MM.1S (cell line): ENCODE results near the gene GRXCR2.

Experiments used
- DNase-seq: peaks from one replicate; pipeline ENCODE4 v3.0.0-alpha.2; 2015
- H2AFZ ChIP-seq: fragments of 300-600 bp; sonication (generic); 2 replicates; pipeline ENCODE4 v1.6.0; 2016; ENCODE audit warnings: antibody characterized with exemption, low read length
- H3F3A ChIP-seq: fragments of 300-600 bp; sonication (generic); 2 replicates; pipeline ENCODE4 v1.6.1; 2016; ENCODE audit warnings: mild to moderate bottlenecking, antibody characterized with exemption, low read length, moderate library complexity, mixed read lengths; ENCODE audit not compliant: insufficient read depth
- H3K27ac ChIP-seq: fragments of 300-600 bp; sonication (generic); 2 replicates; pipeline ENCODE4 v1.5.1; 2016; ENCODE audit warnings: mild to moderate bottlenecking, low read length
- H3K27me3 ChIP-seq: fragments of 300-600 bp; sonication (generic); replicated peaks from 2 replicates; pipeline ENCODE4 v1.6.0; 2016; ENCODE audit warnings: low read length; ENCODE audit not compliant: insufficient read depth
- H3K36me3 ChIP-seq: fragments of 300-600 bp; sonication (generic); replicated peaks from 2 replicates; pipeline ENCODE4 v1.6.1; 2016; ENCODE audit warnings: mild to moderate bottlenecking, low read length, mixed read lengths; ENCODE audit not compliant: insufficient read depth
- H3K4me1 ChIP-seq: fragments of 300-600 bp; sonication (generic); 2 replicates; pipeline ENCODE4 v1.6.1; 2016; ENCODE audit warnings: low read length, mixed read lengths
- H3K4me2 ChIP-seq: fragments of 300-600 bp; sonication (generic); 2 replicates; pipeline ENCODE4 v1.6.0; 2016; ENCODE audit warnings: low read depth, low read length
- H3K4me3 ChIP-seq: fragments of 300-600 bp; sonication (generic); 2 replicates; pipeline ENCODE4 v1.5.1; 2016; ENCODE audit warnings: low read length, mixed read lengths
- H3K79me2 ChIP-seq: fragments of 300-600 bp; sonication (generic); 2 replicates; pipeline ENCODE4 v1.6.1; 2016; ENCODE audit warnings: mixed run types, low read length, mixed read lengths
- H3K9ac ChIP-seq: fragments of 300-600 bp; sonication (generic); 2 replicates; pipeline ENCODE4 v1.6.1; 2016; ENCODE audit warnings: low read length, mixed read lengths
- H3K9me2 ChIP-seq: fragments of 300-600 bp; sonication (generic); replicated peaks from 2 replicates; pipeline ENCODE4 v1.6.1; 2016; ENCODE audit warnings: mild to moderate bottlenecking, low read length, mixed read lengths; ENCODE audit not compliant: insufficient read depth
- H3K9me3 ChIP-seq: fragments of 300-600 bp; sonication (generic); replicated peaks from 2 replicates; pipeline ENCODE4 v1.6.1; 2016; ENCODE audit warnings: mild to moderate bottlenecking, low read length, mixed read lengths; ENCODE audit not compliant: insufficient read depth
- H4K20me1 ChIP-seq: fragments of 300-600 bp; sonication (generic); 2 replicates; pipeline ENCODE4 v1.6.1; 2016; ENCODE audit warnings: mild to moderate bottlenecking, low read length, moderate library complexity, mixed read lengths; ENCODE audit not compliant: insufficient read depth
- EZH2 ChIP-seq: fragments of 300-600 bp; sonication (generic); optimal IDR thresholded peaks from 2 replicates; pipeline ENCODE3; 2017; ENCODE audit warnings: low read depth, mild to moderate bottlenecking, antibody characterized with exemption, low read length, mixed read lengths
- EZH2phosphoT487 ChIP-seq: fragments of 300-600 bp; sonication (generic); IDR thresholded peaks from 2 replicates; pipeline ENCODE4 v1.6.1; 2018; ENCODE audit warnings: antibody characterized with exemption, low read length
- TF ChIP-seq, protein P1 (sequence below): fragments of 300-600 bp; sonication (generic); IDR thresholded peaks from 2 replicates; pipeline ENCODE4 v1.5.1; 2016; ENCODE audit warnings: antibody characterized with exemption, low read length, mixed read lengths

The GRXCR2 gene

DNA sequence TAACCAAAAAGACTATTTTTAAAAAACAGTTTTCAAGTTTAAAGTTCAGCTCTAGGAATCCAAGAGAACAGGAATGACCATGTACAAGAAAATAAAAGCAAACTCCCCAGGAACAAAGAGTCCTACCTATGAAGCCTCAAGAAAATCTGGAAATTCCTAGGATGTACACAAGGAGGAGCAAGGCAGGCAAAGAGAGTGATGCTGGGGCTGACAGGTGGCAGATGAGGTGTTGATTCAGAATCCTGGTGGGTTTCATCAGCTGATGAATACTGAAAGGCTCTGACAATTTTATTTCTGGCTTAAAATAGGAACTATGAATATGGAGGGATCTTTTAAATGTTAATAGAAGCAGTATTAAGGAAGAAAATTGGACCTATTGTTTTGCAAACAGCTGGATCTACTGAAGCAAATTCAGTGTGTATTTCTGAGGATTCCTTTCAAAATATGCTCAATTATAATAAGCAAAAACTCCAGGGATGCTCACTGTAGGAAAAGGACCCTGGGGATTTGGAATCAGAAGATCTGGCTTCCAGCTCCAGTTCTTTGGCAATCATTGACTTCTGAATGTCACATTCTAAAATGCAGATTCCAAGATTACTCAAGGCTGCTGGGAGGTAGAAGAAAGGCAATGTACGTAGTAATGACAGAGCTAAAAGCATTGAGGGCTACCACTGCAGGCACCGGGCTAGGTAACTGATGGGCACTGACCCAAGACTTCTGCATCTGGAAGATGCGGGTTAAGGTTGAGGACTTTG, 35.6 kb upstream of the GRXCR2 start:
- no peaks in the 10 kb centered on the region for H3F3A ChIP-seq
- H3K4me1 ChIP-seq = no peaks in the 10 kb centered on the region
- no peak overlapping the region for H3K9ac ChIP-seq
- H2AFZ ChIP-seq = no peak overlapping the region
- H3K4me2 ChIP-seq = no peak overlapping the region
- H3K4me3 ChIP-seq = no peak overlapping the region
- H3K9me2 ChIP-seq = no peaks in the 10 kb centered on the region
- H3K27me3 ChIP-seq = no peaks in the 10 kb centered on the region
- no peaks in the 10 kb centered on the region for H3K79me2 ChIP-seq
- H4K20me1 ChIP-seq = no peaks in the 10 kb centered on the region
- H3K27ac ChIP-seq = no peak overlapping the region
- H3K9me3 ChIP-seq = no peaks in the 10 kb centered on the region
- no peaks in the 10 kb centered on the region for H3K36me3 ChIP-seq
- no peak for DNase-seq
- TF ChIP-seq EZH2 = no peak
- TF ChIP-seq, protein P1, sequence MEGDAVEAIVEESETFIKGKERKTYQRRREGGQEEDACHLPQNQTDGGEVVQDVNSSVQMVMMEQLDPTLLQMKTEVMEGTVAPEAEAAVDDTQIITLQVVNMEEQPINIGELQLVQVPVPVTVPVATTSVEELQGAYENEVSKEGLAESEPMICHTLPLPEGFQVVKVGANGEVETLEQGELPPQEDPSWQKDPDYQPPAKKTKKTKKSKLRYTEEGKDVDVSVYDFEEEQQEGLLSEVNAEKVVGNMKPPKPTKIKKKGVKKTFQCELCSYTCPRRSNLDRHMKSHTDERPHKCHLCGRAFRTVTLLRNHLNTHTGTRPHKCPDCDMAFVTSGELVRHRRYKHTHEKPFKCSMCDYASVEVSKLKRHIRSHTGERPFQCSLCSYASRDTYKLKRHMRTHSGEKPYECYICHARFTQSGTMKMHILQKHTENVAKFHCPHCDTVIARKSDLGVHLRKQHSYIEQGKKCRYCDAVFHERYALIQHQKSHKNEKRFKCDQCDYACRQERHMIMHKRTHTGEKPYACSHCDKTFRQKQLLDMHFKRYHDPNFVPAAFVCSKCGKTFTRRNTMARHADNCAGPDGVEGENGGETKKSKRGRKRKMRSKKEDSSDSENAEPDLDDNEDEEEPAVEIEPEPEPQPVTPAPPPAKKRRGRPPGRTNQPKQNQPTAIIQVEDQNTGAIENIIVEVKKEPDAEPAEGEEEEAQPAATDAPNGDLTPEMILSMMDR = peak; percentile 5; the same call in 1 of the 2 replicates

DNA sequence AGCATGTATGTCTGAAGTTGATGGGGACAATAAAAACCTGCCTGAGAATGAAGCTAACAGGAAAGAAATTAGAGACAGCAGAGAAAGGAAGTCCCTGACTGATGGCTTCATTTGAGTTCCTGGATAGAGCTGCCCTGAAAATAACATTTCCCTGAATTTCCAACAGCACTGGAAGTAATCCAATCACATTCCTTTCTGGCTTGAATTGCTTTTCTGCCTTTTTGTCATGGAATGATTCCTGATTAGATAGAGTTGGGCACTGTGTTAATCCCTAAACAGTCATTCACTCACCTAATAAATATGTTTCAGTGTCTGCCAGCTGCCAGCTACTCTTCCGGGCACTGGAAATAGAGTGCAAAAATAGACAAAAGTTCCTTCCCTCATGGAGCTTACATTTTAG, 33.6 kb upstream of the GRXCR2 start:
- no peaks in the 10 kb centered on the region for H3K4me1 ChIP-seq
- H3K9me3 ChIP-seq = no peaks in the 10 kb centered on the region
- no peak overlapping the region for H3K27ac ChIP-seq
- no peaks in the 10 kb centered on the region for H3K27me3 ChIP-seq
- no peak for DNase-seq
- H3K4me3 ChIP-seq = no peak overlapping the region
- H3K9ac ChIP-seq = no peak overlapping the region
- H3K4me2 ChIP-seq = no peak overlapping the region
- H3K79me2 ChIP-seq = no peaks in the 10 kb centered on the region
- no peak overlapping the region for H2AFZ ChIP-seq
- no peaks in the 10 kb centered on the region for H3F3A ChIP-seq
- H3K36me3 ChIP-seq = no peaks in the 10 kb centered on the region
- no peaks in the 10 kb centered on the region for H3K9me2 ChIP-seq
- TF ChIP-seq, protein P1 = no peak
- TF ChIP-seq EZH2 = no peak
- TF ChIP-seq EZH2phosphoT487 = no peak
- no peaks in the 10 kb centered on the region for H4K20me1 ChIP-seq

DNA sequence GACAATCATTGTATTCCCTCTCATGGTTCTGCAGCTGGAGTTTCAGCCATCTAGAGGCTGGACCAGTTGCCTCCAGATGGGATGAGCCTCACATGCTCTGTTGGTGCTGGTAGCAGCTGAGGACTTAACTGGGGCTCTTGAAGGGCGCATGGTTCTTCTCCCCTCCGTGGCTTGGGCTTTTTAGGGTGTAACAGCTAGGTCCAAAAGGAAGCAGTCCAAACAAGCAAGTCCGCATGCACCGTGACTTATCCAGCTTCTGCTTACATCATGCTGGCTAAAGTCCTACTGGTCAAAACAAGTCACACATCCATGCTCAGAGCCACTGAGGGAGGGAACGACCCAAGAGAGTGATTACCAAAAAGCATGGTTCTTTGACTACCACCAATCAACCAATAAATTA, 31.9 kb upstream of the GRXCR2 start:
- no peak overlapping the region for H3K4me2 ChIP-seq
- DNase-seq = no peak
- no peaks in the 10 kb centered on the region for H3K36me3 ChIP-seq
- no peaks in the 10 kb centered on the region for H3K4me1 ChIP-seq
- no peaks in the 10 kb centered on the region for H3K9me3 ChIP-seq
- H3K79me2 ChIP-seq = no peaks in the 10 kb centered on the region
- H2AFZ ChIP-seq = no peak overlapping the region
- no peak overlapping the region for H3K27ac ChIP-seq
- no peak overlapping the region for H3K4me3 ChIP-seq
- no peaks in the 10 kb centered on the region for H3F3A ChIP-seq
- H4K20me1 ChIP-seq = no peaks in the 10 kb centered on the region
- no peaks in the 10 kb centered on the region for H3K27me3 ChIP-seq
- no peaks in the 10 kb centered on the region for H3K9me2 ChIP-seq
- H3K9ac ChIP-seq = no peak overlapping the region
- TF ChIP-seq EZH2phosphoT487 (no peak), EZH2 (no peak)
- TF ChIP-seq, protein P1 = no peak
